SW 1271 (cell line): Measurements from ENCODE around the gene SH2D6.
"Not testable (repeated sequence)": the region's sequence is repeated elsewhere in the genome, so short reads cannot be mapped to it uniquely, and the experiment has no call there.

Source experiments
- DNase-seq, 2 experiments: peaks; one replicate each; lab custom pipeline; 2025; lab: John Stamatoyannopoulos, UW

Gene SH2D6

DNA sequence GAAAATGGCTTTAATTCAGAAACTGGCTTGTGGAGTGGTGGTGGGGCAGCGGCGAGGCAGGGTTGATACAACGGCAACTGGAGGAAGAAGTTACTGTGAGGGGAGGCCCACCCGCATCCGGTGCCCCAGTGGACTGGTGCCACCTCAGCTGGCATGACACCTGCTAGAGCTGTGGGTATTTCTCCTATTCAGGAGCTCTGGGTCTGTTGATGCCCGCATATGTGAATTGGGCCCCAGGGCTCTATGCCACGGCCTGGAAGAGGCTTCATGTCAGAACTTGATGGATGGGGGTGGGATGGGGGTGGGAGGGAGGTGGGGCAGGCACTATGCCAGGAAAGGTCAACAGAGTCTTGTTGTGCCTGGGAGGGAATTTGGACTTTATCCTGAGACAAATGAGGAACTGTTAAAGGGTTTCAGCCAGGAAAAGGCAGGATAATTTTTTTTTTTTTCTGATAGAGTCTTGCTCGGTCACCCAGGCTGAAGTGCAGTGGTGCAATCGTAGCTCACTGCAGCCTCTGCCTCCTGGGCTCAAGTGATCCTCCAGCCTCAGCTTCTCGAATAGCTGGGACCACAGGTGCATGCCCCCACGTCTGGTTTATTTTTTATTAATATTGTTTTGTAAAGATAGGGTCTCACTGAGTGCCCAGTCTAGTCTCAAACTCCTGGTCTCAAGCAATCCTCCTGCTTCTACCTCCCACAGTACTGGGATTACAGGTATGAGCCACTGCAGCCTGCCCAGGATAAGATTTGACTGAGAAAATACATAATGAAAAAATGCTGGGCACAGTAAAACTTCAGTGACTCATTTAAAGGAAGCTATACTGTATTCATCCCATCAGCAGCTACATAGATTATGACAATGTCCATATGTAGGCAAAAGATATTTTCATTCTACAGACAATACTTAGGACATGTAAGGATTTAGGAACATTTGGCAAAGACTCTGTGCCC lies 52.6 kb downstream of the SH2D6 start:
- DNase-seq, result no peak

DNA sequence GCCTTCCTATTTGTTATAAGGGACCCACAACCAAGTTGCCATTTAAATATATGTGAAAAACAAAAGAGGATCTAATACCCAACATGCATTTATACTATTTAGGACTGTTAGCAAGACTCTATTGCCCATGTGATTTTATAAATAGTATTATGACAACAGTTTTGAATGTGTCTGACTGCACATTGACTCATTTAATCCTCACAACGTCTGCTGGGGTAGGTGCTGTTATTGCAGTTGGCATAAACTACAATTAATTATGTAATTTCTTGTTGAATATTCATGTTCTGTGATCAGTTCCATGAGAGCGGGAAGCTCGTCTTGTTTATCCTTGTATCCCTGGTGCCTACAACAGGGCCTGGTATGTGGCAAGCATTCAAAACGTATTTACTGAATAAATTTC lies 53.7 kb downstream of the SH2D6 start:
- no peak for DNase-seq

DNA sequence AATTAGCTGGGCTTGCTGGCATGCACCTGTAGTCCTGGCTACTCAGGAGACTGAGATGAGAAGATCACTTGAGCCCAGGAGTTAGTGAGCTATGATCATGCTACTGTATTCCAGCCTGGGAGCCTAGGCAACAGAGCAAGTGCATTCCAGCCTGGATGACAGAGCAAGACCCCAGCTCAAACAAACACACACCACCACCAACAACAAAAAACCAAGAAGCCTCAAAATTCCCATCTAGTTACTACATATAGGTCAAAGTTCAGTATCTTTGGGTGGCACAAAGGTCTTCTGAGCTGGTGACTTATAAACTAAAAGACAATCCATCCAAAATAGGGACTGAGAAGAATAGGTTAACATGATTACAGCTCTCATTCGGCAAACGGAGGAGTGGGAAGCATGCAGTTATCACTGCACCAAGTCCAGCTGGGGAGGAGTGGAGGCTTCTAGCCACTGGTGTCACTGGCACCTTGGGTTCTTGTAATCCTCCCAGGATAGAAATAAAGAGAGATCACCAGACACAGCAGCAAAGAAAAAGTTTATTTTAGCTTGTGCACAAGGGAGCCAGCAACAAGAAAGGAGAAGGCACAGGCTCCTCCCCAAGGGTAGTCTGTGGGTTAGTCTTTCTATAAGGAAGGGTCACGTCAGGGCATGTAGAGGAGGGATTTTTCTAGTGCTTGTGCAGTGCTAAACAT lies 57.4 kb downstream of the SH2D6 start:
- no peak for DNase-seq

- DNase-seq, result no peak
These were observed 58.1 kb downstream of the SH2D6 start for GRCh38 chr2:85476624-85477023.

- no peak for DNase-seq
These were observed 59.4 kb downstream of the SH2D6 start for GRCh38 chr2:85477884-85478283.

DNA sequence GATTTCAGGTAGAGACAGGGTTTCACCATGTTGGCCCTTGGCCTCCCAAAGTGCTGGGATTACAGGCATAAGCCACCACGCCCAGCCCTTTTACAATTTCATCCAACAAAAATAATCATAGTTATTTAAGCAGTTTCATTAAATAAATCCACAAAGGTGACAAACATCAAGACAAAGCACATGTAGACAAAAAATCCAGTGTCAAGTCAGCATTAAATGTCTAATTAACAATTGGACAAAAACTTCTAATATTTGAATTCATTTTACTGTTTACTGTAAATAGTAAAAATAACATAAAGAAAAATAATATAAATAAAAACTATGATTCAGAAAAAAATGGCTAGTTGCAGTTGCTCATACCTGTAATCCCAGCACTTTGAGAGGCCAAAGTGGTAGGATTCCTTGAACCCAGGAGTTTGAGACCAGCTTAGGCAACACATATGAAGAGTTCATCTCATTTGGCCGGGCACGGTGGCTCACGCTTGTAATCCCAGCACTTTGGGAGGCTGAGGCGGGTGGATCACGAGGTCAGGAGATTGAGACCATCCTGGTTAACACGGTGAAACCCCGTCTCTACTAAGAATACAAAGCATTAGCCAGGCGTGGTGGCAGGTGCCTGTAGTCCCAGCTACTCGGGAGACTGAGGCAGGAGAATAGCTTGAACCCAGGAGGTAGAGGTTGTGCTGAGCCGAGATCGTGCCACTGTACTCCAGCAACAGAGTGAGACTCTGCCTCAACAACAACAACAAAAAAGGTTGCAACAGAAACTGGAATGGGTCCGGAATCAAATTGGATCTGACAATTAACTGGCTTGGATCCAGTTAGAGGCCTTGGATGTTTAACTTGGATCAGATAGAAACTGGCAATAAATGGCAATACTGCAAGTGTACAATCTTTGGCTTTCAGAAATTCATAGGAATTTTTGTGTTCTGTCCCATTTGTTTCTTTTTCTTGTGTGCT lies 63.6 kb downstream of the SH2D6 start:
- DNase-seq, result no peak

GRCh38 chr2:85484615-85485014 lies 66.1 kb downstream of the SH2D6 start:
- not testable (repeated sequence) for DNase-seq

DNA sequence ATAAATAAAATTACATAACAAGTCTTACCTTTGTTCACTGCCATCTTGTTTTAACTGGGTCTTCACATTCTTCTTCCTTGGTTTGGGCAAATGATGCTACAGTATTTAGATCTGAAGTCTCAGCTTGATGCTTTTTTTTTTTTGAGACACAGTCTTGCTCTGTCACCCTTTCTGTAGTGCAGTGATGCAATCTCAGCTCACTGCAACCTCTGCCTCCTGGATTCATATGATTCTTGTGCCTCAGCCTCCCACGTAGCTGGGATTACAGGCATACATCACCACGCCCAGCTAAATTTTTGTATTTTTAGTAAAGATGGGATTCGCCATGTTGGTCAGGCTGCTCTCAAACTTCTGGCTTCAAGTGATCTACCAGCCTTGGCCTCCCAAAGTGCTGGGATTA lies 67.3 kb downstream of the SH2D6 start:
- no peak for DNase-seq
